HG02642 (cell line): ENCODE results near the gene DMBT1.

Experiments
- ATAC-seq: cut with Tn5 transposase; IDR thresholded peaks from one replicate; pipeline ENCODE4 v1.9.1; 2021; ENCODE audit warnings: mild to moderate bottlenecking; ENCODE audit not compliant: unreplicated experiment, poor library complexity

Gene DMBT1

GRCh38 chr10:122560279-122560804 is at the start of gene DMBT1:
DMBT1 (plus strand) TSS chr10:122560754; CDS start chr10:122560771, 17 bp downstream.
- no peak for ATAC-seq

- no peak for ATAC-seq
These were observed 47.5 kb upstream of the DMBT1 start for GRCh38 chr10:122513053-122513452.

GRCh38 chr10:122514045-122514840 is 46.3 kb upstream of the DMBT1 start:
- no peak for ATAC-seq

GRCh38 chr10:122515022-122515424 is 45.5 kb upstream of the DMBT1 start:
- ATAC-seq, result no peak

- peak; percentile 64 for ATAC-seq
These were observed 44.8 kb upstream of the DMBT1 start for GRCh38 chr10:122515588-122516231.

- ATAC-seq, result no peak
These were observed 43.8 kb upstream of the DMBT1 start for GRCh38 chr10:122516734-122517133.

- ATAC-seq, result no peak
These were observed 41.4 kb upstream of the DMBT1 start for GRCh38 chr10:122519144-122519543.

GRCh38 chr10:122519873-122520272 is 40.7 kb upstream of the DMBT1 start:
- ATAC-seq, result no peak

GRCh38 chr10:122521011-122521410 is 39.5 kb upstream of the DMBT1 start:
- no peak for ATAC-seq

- no peak for ATAC-seq
These were observed 35.7 kb upstream of the DMBT1 start for GRCh38 chr10:122524811-122525210.

- no peak for ATAC-seq
These were observed 34.8 kb upstream of the DMBT1 start for GRCh38 chr10:122525788-122526187.

- no peak for ATAC-seq
These were observed 33.7 kb upstream of the DMBT1 start for GRCh38 chr10:122526892-122527291.

GRCh38 chr10:122530177-122530576 is 30.4 kb upstream of the DMBT1 start:
- no peak for ATAC-seq

- ATAC-seq, result no peak
These were observed 29.3 kb upstream of the DMBT1 start for GRCh38 chr10:122531261-122531660.

GRCh38 chr10:122531939-122532338 is 28.6 kb upstream of the DMBT1 start:
- no peak for ATAC-seq

GRCh38 chr10:122532601-122533296 is 27.8 kb upstream of the DMBT1 start:
- no peak for ATAC-seq

GRCh38 chr10:122537545-122537944 is 23.0 kb upstream of the DMBT1 start:
- no peak for ATAC-seq

GRCh38 chr10:122541541-122542002 is 19.0 kb upstream of the DMBT1 start:
- ATAC-seq, result no peak

GRCh38 chr10:122543676-122544445 is 16.7 kb upstream of the DMBT1 start:
- no peak for ATAC-seq

GRCh38 chr10:122544493-122544892 is 16.1 kb upstream of the DMBT1 start:
- no peak for ATAC-seq
